Fibroblast of skin of right biceps (primary cell): ENCODE results near the gene TRAPPC12.
A peak's percentile ranks its signal among the peaks of the same experiment; 100 is the strongest.
"Not testable (repeated sequence)": the region's sequence is repeated elsewhere in the genome, so short reads cannot be mapped to it uniquely, and the experiment has no call there.

Source experiments
- DNase-seq: peaks from one replicate; pipeline ENCODE4 v3.0.0-alpha.2; 2013

TRAPPC12 gene

DNA sequence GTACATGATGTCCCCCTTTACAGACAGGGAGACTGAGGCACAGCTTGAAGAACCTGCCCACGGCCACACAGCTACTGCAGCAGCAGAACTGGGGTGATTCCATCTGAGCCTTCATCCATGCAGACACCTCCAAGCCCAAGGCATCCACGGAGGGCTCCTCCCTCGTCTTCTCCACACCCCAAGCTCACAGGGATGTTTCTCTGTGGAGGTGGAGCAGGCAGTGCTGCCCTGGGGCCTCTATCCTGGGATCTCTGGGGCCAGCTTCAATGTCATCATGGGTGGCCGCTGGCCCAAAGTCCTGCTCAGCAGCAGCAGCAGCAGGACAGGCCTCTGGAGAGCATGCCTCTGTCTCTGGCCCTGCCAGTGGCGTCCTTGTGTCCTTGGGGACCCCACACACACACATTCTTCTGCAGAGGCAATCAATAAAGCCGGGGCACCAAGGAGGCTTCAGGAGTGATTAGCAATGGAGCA lies 108.6 kb downstream of the TRAPPC12 start:
- no peak for DNase-seq

DNA sequence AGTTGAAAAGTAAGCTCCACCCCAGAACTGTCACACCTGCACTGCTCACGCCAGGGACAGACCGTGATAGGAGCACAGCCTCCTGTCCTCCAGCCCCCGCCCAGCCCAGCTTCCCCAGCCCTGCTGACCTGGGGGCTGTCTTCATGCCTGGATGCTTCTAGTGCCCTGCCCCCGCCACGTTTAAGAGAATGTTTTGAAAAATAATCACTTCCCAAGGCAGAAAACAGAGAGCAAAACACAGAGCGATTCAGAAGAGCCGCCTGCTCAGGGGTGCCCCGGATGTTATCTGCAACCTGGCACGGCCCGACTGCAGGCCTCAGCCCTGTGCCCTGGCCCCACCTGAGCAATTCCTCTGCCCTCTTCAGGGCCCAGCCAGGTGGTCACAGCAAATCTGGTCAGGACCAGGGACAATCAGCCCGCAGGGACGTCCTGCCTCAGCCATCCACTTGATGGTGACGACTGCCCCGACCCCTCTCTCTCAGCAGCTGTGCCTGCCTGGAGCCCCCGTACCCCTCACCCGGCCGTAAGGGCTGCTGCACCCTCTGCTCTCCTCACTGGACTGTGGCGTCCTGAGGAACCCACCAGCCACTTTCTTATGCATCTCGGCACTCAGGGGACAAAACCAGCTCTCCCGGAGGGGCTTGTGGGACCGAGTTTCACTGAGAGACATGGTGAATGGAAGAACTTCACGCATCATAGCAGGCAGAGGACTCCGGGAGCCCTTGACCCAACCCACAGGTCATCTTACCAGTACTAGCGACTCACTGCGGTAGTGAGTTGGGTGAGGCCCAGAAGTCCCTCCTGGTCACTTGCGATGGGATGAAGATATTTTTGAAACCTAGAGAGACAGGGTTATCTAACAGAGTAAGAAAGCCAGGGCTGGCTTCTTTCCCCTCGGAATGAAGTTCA lies 109.6 kb downstream of the TRAPPC12 start:
- no peak for DNase-seq

DNA sequence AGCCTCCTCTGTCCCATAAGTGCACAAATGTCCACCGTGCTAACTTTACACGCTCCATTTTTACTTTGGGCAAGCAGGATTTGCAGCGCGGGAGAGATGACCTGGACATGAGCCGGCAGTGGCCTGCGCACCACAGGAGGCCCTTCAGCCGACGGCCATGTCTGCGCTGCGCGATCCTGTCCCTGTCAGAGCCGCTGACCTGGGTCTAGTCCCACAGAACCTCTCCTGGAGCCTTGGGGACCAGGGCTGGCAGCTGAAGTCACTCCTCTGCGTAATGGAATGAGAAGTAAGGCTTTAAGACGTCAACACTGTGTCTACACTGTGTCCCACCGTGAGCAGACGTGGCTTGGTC lies 110.2 kb downstream of the TRAPPC12 start:
- no peak for DNase-seq

DNA sequence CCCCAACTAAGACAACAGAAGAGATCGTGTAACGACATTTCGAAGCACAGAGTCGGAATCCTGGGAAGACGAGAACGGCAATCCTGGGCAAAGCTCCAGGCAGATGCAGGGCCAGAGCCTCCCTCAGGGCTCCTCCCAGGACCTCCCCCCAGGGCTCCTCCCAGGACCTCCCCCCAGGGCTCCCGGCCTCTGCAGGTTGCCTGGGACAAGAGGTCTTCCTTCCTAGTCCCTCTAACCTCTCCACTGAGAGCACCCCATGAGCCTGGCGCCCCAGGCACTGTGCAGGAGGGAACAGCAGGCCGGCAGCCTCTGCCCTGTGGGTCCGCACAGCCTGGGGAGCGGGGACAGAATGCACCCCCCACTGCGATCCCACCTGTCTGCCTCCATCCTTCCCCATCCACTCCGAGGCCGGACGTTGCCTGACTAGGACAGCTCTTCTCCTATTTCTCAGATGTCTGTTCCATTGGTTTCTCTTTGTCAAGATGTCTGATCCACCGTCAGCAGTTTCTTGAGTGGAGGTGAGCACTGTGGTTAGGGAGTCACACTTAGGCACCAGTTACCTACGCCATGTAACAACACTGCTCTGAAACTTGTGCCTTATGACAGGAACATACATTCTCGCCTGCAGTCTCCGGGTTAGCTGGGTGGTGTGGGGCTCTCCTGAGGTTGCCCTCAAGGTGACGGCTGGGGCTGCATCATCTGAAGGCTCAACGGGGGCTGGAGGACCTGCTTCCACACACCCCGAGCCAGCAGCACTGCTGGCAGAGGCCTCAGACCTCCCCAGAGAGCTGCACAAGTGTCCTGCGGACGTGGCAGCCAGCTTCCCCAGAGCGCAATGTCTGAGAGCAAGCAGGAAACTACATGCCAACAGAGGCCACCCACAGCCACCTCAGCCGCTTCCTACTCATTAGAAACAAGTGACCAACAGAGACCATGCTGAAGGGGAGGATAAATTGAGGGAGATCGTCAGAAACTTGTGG lies 111.0 kb downstream of the TRAPPC12 start:
- DNase-seq = no peak

DNA sequence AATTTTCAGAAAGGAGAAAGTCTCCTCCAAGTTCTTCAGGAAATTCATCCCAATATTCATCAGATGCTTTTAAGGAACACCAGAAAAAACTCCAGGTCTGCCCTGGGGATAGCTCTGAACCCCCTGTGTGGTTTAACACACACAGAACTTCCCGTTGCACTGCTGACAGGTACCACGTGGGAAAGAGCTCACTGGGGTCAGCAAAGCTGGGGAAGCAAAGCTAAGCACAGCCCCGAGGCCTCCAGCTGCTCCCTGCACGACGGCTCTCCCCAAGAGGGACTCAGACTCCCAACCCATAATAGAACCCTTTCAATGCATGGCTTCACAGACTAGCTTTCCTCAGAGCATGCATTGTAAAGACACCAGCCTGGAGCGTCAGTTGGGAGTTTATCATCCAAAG lies 111.8 kb downstream of the TRAPPC12 start:
- DNase-seq = no peak

DNA sequence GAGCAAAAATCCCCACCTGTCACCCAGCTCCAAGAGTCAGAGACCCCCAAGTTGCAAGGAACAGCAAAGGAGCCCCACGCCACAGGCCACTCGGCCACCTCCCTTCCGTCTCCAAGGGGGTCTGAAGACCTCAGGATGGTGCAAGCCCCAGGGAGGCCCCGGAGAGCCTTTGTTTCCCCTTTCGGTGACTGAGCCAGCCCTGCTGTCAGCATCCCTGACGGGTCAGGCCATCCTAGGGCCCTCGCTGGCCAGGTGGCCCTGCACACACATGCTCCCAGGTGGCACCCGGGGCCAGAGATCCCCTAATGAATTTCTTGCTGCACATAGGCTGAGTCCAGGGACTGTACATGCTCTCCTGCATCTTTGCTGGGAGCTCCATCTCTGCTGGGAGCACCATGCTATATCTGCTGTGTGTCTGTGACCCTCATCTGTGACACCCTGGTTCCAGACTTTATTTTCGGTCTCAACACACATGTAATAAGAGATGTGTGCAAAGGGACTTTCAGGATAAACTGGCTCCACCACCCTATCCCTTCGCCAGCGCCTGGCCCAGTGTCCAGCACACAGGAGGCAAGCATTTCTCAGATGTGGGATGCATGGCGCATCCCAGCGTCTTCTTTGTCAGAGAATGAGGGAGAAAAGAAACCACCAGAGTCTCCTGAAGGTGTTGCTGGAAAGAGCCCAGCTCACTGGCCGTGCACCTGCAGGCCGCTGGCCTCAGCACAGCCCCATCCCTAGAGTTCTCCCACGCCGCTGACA lies 112.4 kb downstream of the TRAPPC12 start:
- no peak for DNase-seq

DNA sequence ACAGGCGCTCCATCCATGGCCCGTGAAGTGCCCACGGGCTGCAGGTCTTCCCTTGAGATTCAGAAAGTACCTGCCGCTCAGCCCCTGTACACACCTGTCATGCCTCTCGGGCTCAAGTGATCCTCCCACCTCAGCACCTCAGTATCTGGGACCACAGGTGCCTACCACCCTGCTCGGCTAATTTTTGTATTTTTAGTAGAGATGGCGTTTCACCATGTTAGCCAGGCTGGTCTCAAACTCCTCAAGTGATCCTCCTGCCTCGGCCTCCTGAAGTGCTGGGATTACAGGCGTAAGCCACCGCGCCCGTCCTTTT lies 112.9 kb downstream of the TRAPPC12 start:
- not testable (repeated sequence) for DNase-seq

DNA sequence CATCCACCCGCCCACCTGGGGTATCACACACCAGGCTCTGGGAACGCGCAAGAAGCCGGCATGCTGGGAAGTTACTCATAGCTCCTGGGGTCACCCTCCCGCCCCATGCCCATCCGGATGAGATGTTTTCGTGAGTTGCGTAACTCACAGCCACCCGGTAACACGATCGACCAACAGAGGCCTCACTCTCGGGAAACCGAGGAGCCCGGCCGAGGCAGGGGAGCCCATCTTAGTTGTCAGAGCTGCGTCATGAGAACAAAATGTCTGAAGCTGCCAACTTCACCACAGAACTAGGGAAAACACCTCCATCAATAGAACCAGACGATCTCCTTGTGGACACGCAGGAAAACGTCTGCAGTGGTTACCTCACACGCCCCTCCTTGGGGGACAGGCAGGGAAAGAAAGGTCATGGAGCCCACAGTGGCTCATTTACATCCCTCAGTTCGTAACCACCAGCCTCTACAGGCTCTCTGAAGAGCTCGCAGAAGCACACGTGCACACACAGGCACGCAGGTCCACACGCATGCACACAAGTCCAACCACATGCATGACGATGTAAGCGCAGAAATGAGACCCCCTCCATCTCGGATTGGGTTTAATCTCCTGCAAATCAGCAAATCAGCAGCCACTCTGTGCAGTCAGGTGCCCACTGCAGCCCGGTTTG lies 113.6 kb downstream of the TRAPPC12 start:
- DNase-seq = peak; percentile 52

DNA sequence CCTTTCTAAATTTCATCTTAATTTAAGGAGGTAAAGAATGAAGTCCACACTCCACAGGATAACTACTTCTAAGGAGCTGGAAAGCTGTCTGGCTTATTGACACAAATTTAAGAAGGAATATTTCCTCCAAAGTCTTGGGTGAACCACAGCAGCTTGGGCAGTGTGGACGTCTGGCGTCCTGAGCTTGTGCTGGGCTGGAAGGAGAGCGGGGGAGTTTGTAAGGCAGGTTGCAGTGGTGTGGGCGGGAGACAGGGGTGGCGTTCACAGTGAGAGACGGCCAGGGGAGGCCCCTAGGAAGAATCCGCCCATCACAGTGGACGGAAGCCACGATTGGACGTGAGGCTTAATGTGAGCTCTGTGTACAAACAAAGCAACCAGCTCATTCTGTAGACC lies 114.1 kb downstream of the TRAPPC12 start:
- DNase-seq = no peak

DNA sequence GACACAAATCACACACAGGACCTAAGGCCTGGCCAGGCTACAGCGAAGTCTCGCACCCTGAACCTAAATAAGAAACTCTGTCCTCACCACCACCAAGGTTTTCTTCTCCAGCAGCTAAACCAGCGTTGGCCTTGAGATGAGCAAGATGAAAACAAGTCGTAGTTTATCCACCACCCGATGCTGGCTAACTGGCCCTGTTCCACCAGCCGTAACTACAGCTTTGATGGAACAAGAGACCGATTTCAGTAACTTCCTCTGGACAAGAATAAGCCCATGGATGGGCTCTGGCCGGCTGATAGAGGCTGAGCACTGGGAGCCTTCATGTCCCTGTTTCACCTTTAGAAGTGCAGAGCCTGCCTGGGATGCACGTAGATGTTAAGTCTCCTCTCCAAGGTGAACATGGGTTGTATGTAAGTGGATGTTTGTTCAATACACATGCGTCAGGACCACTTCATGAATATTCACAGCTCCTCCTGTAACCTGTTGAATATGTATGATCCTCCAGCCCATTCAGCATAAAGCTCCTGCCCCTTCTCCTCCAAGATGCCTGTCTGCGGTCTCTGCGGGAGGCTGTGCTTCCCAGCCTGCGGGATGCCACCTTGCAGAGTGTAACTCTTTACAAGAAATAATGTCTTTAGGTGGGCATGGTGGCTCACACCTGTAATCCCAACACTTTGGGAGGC lies 115.6 kb downstream of the TRAPPC12 start:
- DNase-seq = no peak

DNA sequence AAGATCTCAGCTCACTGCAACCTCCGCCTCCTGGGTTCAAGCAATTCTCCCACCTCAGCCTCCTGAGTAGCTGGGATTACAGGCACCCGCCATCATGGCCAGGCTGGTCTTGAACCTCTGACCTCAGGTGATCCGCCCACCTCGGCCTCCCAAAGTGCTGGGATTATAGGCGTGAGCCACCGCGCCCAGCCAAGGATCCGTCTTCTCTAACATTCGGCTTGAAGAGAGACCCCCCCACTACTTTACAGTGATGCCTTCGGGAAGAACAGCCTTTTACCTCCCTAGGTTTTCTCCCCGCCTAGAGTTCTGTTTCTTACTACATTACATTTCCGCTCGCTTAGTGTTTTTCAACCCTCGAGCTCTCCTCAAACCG lies 117.2 kb downstream of the TRAPPC12 start:
- DNase-seq = not testable (repeated sequence)

DNA sequence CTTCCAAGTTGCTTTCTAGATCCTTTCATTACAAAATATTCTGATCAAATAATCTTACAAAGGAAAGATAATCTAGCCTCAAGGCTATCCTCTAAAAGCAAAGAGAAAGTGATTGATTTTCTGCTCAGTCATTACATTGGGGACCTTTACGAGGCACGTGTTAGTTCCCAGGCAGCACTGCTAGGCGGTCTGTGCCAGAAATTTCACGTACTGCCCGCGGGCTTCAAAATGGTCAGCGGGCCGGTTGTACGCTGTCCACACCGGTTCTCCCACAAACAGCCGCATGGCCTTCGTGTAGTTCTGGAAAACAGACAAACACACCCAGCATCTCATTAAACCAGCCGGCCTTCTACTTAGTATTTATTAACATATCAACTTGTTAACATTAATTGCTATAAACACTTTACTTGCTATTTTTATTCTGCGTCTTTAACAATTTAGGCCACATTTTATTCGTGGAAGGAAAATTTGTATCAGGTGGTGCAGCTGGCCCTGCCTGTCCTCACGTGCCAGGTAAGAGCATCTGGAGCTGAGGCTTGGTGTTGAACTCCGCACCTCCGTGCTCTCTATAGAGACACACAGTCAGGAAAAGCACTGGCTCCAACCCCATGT lies 119.4 kb downstream of the TRAPPC12 start:
- no peak for DNase-seq

DNA sequence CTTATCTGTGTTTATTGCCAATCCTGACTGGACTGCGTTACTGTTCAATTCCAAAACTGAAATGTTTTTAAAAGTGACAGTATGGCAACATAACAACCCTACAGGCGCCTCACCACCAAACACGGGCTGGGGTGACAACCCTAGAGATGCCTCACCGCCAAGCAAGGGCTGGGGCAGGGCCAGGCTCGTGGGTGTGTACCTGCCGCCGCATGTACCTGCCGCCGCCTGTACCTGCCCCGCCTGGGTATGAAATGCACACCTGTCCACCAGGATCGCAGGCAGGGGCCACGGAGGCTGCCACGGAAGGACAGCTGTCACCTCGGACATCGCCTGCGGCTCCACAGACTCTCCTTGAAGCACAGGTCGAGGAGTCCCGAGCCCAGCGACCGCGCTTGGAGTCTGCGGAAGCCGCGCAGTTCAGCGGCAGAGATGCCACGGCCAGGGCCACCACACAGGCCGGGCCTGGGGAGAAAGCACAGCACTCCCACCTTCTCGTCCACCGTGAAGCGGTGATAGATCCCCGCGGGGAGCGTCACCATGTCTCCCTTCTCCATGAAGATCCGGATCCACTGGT lies 120.9 kb downstream of the TRAPPC12 start:
- DNase-seq = no peak

DNA sequence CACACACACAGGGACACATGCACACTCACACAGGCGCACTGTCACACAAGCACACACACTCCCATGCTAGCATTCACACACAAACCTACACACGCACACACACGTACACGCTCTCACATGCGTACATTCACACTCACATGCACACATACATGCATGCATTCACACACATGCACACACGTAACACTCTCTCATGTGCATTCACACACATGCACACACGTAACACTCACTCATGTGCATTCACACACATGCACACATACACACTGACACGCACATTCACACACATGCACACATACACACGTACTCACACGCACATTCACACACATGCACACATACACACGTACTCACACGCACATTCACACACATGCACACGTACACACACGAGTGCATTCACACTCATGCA lies 123.6 kb downstream of the TRAPPC12 start:
- DNase-seq = no peak

DNA sequence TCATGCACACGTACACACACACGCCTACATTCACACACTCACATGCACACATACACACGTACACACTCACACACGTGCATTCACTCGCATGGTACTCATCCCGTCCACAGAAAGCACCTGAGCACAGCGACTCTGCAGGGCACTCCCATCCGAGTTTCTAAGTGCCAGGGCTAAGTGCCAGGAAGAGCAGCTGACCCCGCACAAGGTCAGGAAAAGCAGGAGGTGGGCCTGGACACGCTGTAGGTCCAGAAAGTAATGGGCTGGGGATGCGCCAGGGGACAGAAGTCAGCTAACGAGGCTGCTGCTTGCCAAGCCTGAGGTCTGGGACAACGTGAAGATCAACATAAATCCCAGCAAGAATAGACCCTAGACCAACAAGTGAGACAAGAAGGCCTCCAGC lies 124.0 kb downstream of the TRAPPC12 start:
- DNase-seq = no peak

DNA sequence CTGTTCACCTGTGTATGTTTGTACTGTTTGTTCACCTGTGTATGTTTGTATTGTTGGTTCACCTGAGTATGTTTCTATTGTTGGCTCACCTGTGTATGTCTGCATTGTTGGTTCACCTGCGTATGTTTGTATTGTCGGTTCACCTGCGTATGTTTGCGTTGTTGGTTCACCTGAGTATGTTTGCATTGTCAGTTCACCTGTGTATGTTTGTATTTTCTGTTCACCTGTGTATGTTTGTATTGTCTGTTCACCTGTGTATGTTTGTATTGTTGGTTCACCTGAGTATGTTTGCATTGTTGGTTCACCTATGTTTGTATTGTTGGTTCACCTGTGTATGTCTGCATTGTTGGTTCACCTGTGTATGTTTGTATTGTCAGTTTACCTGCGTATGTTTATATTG lies 125.2 kb downstream of the TRAPPC12 start:
- no peak for DNase-seq

DNA sequence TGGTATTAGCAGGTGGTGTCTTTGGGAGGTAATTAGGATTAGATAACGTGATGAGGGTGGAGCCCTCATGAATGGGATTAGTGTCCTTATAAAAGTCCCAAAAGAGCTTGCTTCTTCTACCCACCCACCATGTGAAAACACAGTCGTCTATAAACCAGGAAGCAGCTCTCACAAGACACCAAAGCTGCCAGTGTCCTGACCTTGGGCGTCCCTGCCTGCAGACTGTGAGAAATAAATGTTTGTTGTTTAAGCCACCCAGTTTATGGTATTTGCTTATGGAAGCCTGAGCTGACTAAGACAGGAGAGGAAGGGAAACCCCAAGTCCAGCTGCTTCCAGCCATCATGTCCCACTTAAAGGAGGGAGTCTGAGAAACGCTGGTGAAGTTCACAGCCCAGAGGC lies 126.3 kb downstream of the TRAPPC12 start:
- no peak for DNase-seq

DNA sequence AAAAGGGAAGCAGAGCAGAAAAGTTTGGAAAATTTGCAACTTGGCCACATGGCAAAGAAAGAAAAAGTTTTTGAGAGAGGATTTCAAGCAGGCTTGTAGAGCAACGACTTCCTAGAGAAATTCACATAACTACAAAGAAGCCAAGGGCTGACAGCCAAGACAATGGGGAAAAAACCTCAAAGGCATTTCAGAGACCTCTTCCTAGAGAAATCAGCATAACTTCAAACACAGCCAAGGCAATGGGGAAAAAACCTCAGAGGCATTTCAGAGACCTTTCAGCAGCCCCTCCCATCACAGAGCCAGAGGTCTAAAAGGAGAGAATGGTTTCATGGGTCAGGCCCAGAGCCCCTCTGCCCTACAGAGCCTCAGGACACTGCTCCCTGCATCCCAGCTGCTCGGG lies 132.6 kb downstream of the TRAPPC12 start:
- no peak for DNase-seq

DNA sequence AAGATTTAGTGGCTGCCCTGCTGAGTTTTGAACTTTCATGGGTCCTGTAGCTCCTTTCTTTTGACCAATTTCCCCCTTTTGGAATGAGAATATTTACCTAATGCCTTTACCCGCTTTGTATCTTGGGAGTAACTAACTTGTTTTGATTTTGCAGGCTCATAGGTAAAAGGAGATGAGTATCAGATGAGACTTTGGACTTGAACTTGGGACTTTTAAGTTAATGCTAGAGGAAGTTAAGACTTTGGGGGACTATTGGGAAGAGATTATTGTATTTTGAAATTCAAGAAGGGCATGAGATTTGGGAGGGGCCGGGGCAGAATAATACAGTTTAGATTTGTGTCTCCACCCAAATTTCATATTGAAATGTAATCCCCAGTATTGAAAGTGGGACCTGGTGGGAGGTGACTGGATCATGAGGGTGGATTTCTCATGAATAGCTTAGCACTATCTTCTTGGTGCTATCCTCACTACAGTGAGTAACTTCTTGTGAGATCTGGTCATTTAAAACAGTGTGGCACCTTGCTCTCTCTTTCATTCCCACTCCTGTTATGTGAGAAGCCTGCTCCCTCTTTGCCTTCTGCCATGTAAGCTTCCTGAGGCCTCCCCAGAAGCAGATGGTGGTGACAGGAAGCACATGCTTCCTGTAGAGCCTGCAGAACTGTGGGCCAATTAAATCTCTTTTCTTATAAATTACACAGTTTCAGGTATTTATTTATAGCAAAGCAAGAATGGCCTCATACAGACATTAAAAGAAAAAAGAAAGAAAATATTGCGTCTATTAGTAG lies 133.7 kb downstream of the TRAPPC12 start:
- no peak for DNase-seq

DNA sequence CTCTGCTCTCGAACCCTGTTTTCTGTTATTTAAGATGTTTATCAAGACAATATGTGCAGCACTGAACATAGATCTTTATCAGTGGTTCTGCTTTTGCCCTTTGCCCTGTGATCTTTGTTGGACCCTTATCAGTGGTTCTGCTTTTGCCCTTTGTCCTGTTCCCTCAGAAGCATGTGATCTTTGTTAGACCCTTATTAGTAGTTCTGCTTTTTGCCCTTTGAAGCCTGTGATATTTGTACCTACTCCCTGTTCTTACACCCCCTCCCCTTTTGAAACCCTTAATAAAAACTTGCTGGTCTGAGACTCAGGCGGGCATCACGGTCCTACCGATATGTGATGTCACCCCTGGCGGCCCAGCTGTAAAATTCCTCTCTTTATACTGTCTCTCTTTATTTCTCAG lies 135.9 kb downstream of the TRAPPC12 start:
- not testable (repeated sequence) for DNase-seq
